GM12865 (cell line): Measurements from ENCODE around the gene PPP2R2C.

Source experiments
- DNase-seq: peaks from one replicate; pipeline ENCODE4 v3.0.0; 2010; ENCODE audit warnings: low read depth
- H3K4me3 ChIP-seq: 2 replicates; pipeline ENCODE4 v1.5.1; 2011; ENCODE audit warnings: mild to moderate bottlenecking, low read depth, low read length, control low read depth
- CTCF ChIP-seq: IDR thresholded peaks from 2 replicates; pipeline ENCODE4 v1.5.1; 2011; ENCODE audit warnings: low read length, control low read depth, low read depth, inconsistent platforms; ENCODE audit not compliant: insufficient read depth; ENCODE audit errors: missing control alignments

The PPP2R2C gene

GRCh38 chr4:6394671-6395081 is 77.7 kb downstream of the PPP2R2C start:
- H3K4me3 ChIP-seq = no peak overlapping the region
- TF ChIP-seq CTCF = no peak
- no peak for DNase-seq

GRCh38 chr4:6393544-6394475 is 78.6 kb downstream of the PPP2R2C start:
- no peak overlapping the region for H3K4me3 ChIP-seq
- TF ChIP-seq CTCF = no peak
- DNase-seq = no peak

- DNase-seq = no peak
- no peak overlapping the region for H3K4me3 ChIP-seq
- TF ChIP-seq CTCF = no peak
Measured at GRCh38 chr4:6393066-6393465, 79.3 kb downstream of the PPP2R2C start.

- no peak for DNase-seq
- TF ChIP-seq CTCF = no peak
- no peak overlapping the region for H3K4me3 ChIP-seq
Measured at GRCh38 chr4:6392407-6392806, 80.0 kb downstream of the PPP2R2C start.

GRCh38 chr4:6391852-6392188 is 80.6 kb downstream of the PPP2R2C start:
- DNase-seq = no peak
- no peak overlapping the region for H3K4me3 ChIP-seq
- no peak for TF ChIP-seq CTCF

GRCh38 chr4:6391186-6391851 is 81.1 kb downstream of the PPP2R2C start:
- no peak overlapping the region for H3K4me3 ChIP-seq
- no peak for DNase-seq
- TF ChIP-seq CTCF = no peak
